Measurements from ENCODE around the gene ZNF700.
"Not testable (repeated sequence)": the region's sequence is repeated elsewhere in the genome, so short reads cannot be mapped to it uniquely, and the experiment has no call there.

ZNF700 gene

GRCh38 chr19:11989112-11989456 lies 64.2 kb downstream of the ZNF700 start:
- DNase-seq (ENCODE audit: low read depth): no peak
- no peak overlapping the region; the same call in 1 of the 2 replicates for H3K4me3 ChIP-seq (ENCODE audit: control insufficient read depth, low read depth, low read length)
- no peak for TF ChIP-seq CTCF (IDR thresholded peaks at IDR 0.05; ENCODE audit: control insufficient read depth, insufficient read depth, low read depth, low read length, missing control alignments)

GRCh38 chr19:11991921-11992320 lies 67.0 kb downstream of the ZNF700 start:
- not testable (repeated sequence) for H3K4me3 ChIP-seq (ENCODE audit: control insufficient read depth, low read depth, low read length); DNase-seq (ENCODE audit: low read depth)

GRCh38 chr19:11995174-11995573 lies 70.3 kb downstream of the ZNF700 start:
- TF ChIP-seq CTCF (IDR thresholded peaks at IDR 0.05; ENCODE audit: control insufficient read depth, insufficient read depth, low read depth, low read length, missing control alignments): no peak
- H3K4me3 ChIP-seq (ENCODE audit: control insufficient read depth, low read depth, low read length): no peak overlapping the region
- DNase-seq (ENCODE audit: low read depth): no peak
